SKM-1 (cell line): ENCODE data around the gene LPAR5.

Experiments used
- DNase-seq: peaks from one replicate; lab custom pipeline; 2025; ENCODE audit not compliant: unreplicated experiment; lab: John Stamatoyannopoulos, UW

LPAR5 gene

GRCh38 chr12:6639151-6639801 lies 3.5 kb upstream of the LPAR5 start:
- no peak for DNase-seq

DNA sequence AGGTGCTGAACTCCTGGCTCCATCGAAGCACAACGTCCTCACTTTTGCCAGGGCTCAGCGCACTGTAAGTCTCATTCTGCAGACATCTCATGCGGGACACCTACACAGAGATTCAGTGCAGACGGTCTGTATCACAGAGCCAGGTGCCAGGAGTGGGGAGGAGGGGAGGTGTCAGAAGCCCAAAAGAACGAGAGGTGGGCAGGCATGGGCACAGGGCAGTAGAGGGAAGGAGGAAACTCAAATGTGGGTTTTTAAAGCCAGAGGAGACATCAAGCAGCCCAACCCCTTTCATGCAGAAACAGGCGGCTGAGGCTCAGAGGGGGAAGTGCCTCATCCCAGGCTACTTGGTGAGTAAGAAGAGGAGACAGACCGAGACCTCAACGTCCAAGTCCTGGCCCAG lies 2.5 kb upstream of the LPAR5 start:
- DNase-seq: no peak

- DNase-seq: no peak
Observed at GRCh38 chr12:6635375-6635855, 344 bp downstream of the LPAR5 start.

DNA sequence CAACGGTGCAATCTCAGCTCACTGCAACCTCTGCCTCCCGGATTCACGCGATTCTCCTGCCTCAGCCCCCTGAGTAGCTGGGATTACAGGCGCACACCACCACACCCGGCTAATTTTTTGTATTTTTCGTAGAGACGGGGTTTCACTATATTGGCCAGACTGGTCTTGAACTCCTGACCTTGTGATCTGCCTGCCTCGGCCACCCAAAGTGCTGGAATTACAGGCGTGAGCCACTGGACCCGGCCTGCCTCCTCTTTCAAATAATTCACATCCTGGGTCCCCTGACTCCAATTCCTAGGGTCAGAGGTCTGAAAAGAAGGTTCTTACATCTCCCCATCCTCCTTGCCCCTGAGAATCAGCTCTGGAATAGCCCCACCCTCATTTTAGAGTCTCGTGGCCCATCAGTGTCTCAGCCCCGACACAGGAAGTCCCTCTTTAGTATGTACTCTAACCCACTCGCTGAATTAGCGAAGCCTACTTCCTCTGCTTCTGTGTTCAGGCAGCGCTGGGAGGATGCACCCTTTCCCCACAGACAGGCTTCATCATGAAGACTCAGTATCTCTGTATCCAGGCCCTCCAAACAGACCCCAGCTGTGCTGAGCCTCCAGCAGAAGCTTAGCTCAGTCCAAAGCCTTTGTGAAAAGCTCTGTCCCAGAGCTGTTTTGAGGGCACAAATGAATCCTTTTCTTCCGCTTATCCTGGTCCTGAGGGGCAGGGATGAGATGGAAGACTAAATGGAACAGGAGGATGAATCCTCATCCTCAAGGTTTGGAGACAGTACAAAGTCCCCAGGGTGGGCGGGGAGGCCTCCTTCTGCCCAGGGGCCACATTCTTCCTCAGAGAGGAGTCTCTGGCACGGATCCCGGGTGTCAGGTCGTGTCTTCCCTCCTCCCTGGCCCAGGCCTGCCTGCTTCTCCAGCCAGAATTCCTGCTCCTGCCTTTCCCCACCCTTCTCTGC lies 3.5 kb downstream of the LPAR5 start:
- DNase-seq: no peak

DNA sequence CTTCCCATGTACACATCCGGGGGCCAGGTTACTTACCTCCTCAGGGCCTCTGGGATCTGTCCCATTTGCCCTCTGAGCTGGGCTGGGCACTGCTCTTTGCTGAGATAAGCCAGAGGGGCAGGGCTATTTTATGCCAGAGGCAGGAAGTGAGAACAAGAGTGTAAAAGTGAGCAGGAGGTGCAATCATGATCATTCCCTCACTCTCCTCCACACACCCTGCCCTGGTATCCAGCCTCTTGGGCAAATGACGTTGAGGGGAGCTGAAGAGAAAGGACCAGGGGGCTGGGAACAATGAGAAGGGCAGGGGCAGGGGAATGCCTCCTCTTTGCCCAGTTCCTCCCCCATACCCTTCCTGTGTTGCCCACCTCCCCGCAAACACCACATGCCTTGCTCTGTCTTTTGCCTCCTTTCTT lies 4.2 kb downstream of the LPAR5 start:
- DNase-seq: no peak

DNA sequence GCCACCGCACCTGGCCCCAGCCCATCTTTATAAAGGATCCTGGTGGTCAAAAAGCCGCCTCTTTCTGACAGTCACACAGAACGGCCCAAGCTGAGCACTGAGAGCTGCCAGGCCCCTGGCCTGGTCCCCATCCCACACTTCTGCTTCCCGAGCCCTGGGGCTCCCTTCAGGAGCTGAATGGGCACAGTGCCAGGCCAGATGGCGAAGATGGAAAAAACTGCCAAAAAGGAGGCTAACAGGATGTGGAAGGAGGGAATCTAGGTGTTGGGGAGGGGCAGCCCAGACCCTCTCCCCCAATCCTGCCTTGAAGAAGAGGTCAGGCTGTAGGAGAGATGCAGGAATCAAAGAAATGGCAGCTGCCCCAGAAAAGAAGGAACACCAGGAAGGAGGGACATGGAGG lies 5.0 kb downstream of the LPAR5 start:
- DNase-seq: no peak

DNA sequence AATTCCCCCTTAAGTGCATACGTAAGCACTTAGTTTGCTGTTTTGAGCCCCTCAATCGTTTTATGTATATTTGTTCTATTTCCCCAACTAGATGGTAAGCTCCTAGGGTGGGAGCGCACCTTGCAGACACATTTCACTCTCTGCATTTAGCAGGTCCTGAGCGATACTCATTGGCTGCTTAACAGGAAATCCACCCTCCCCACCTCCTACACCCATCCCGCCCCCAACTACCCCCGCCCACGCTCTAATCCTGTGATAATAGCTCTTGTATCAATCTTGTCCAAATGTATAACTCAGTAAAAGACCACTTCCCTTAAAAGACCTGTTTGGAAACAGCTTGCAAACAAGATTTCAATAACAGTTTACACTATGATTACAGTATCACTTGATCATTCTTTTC lies 8.1 kb downstream of the LPAR5 start:
- no peak for DNase-seq

- no peak for DNase-seq
Observed at GRCh38 chr12:6626654-6627283, 9.0 kb downstream of the LPAR5 start.

DNA sequence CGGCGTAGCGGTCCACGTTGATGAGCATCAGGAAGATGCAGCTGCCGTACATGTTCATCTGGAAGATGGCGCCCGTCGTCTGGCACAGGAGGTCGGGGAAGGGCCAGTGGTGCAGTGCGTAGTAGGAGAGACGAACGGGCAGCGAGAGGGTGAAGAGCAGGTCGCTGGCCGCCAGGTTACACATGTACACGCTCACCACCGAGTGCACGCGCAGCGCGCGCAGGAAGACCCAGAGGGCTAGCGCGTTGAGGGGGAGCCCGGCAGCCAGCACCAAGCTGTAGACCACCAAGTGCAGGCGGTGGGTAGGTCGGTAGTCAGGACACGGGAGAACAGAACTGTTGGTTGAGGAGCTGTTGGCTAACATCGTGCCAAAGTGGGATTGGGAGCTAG lies 14.9 kb downstream of the LPAR5 start:
- DNase-seq: no peak

DNA sequence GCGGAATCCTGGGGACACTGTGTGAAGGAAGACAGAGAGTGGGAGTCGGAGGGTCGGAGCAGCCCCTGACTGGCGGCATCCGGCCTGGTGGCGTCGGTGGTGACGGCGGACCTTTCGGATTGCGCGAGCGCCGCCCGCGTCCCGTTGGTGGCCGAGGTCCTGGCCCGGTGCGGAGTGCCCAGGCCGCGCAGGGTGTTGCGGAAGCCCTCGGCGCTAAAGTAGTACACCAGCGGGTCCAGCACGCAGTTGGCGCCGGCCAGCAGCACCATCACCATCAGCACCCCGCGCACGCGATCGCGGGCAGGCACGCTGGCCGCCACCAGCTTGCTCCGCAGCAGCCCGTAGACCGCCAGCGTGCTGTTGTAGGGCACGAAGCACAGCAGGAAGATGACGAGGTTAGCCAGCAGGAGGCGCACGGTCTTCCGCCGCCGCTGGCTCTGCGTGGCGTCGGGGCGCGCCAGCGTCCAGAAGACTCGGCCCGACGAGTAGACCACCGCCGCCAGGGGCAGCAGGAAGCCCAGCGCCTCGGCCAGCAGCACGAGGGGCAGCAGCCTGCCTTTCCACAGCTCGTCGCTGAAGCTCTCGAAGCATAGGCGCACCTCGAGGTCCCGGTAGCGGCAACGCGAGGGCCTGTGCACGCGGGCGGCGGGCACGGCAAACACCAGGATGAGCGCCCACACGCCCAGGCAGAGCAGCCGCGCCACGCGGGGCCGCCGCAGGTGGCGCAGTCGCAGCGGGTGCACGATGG lies 15.4 kb downstream of the LPAR5 start:
- DNase-seq: no peak

DNA sequence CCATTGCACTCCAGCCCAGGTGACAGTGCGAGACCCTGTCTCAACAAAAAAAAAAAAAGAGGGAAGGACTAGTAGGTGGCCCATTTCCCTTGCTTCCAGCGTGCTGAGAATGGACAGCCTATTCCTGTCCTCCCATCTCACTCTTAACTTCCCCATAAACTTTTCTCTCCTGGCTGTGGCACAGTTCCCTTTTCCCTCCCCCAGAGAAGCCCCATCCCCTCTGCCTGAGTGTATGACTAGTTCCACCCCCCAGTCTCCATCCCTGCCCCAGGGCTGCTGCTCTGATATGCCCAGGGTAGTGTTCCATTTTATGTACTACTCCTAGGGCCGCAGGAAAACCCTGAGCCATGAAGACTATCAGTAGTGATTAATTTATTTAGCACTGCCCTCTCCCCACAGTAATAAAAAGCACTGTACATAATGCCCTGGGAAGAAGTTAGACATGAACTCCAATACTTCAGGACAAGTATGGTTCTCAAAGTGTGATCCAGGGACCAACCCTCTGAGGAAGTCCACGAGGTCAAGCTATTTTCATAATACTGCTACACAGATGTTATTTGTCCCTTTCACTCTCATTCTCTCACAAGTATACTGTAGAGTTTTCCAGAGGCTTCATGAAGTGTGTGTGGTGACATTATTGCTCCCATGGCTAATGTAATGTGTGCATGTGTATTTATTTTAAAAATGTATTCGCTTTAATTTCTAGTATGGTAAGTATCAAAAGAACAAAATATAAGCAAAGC lies 17.1 kb downstream of the LPAR5 start:
- DNase-seq: no peak

GRCh38 chr12:6615802-6616201 lies 20.0 kb downstream of the LPAR5 start:
- DNase-seq: no peak

- DNase-seq: no peak
Observed at GRCh38 chr12:6614513-6615172, 21.1 kb downstream of the LPAR5 start.

DNA sequence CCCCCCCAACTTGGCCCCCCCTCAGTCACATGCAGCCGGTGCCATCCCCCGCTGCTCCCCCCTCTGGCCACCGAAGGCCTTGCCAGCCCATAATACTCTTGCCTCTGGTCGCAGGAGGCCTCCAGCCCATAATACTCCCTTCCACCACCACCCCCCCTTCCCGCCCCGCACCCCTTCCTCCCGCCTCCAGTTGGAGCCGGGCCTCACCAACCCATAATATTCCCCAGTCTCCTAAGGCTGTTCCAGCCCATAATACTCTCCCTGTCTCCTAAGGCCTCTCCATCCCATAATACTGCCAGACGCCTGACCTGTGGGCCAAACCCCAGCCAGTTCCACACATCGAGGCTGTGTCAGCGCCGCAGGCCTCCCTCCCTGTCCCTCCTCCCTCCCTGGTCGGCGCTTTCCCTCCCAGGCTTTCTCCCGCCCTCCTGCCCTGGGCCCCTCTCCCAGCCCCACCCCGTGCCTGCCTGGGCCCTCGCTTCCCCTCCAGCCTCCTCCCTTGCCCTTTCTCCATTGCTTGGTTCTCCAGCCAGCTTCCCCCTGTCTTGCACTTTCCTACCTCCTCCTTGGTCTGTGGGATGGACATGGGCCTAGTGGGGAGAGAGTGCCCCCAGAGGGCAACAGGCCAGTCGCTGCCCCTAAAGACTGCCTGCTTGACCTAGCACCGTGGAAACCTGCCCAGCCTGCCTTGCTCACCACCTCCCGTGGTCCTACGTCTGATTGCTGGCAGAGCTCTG lies 21.8 kb downstream of the LPAR5 start:
- DNase-seq: peak; percentile 75

- DNase-seq: peak; percentile 75
Observed at GRCh38 chr12:6613015-6613775, 22.6 kb downstream of the LPAR5 start.

DNA sequence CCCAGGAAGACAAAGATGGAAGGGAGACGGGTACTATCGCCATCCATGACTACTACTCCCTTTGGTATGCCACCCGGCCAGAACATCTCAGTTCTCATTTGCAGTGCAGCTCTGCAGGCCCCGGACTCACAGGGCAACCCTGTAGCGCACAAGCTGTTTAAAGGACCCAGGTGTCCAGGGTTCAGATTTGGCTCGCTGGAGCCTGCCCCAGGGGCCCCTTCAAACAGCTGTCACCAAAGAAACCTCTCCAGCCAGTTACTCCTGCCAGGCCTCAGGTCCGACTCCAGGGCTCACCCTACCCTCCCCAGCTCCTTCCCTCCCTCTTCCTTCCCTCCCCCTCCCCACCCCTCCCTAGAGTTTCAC lies 23.1 kb downstream of the LPAR5 start:
- DNase-seq: no peak

- DNase-seq: no peak
Observed at GRCh38 chr12:6612247-6612646, 23.5 kb downstream of the LPAR5 start.

GRCh38 chr12:6608592-6609281 lies 27.0 kb downstream of the LPAR5 start:
- DNase-seq: no peak
